NCI-H1436 treated with DMSO at 0.1 percent for 48 hours (cell line): ENCODE data around the gene PLK2.

ENCODE experiments used
- DNase-seq: peaks from one replicate; lab custom pipeline; 2025; lab: John Stamatoyannopoulos, UW

The PLK2 gene

GRCh38 chr5:58460002-58460731 lies at the start of gene PLK2:
Gene PLK2 (minus strand): TSS chr5:58460086. CDS start chr5:58459959, 127 bp downstream.
- DNase-seq: no peak

- DNase-seq: no peak
These were observed 47.8 kb upstream of the PLK2 start for GRCh38 chr5:58507715-58508114.

- DNase-seq: no peak
These were observed 46.2 kb upstream of the PLK2 start for GRCh38 chr5:58505971-58506640.

GRCh38 chr5:58505502-58505901 lies 45.6 kb upstream of the PLK2 start:
- DNase-seq: no peak

GRCh38 chr5:58504766-58505165 lies 44.9 kb upstream of the PLK2 start:
- no peak for DNase-seq

- DNase-seq: no peak
These were observed 43.6 kb upstream of the PLK2 start for GRCh38 chr5:58503390-58504046.

- DNase-seq: no peak
These were observed 42.0 kb upstream of the PLK2 start for GRCh38 chr5:58501778-58502417.

GRCh38 chr5:58499941-58500340 lies 40.1 kb upstream of the PLK2 start:
- DNase-seq: no peak

GRCh38 chr5:58499231-58499630 lies 39.3 kb upstream of the PLK2 start:
- no peak for DNase-seq

GRCh38 chr5:58498340-58498942 lies 38.6 kb upstream of the PLK2 start:
- DNase-seq: no peak

- no peak for DNase-seq
These were observed 38.0 kb upstream of the PLK2 start for GRCh38 chr5:58497921-58498320.

- no peak for DNase-seq
These were observed 37.5 kb upstream of the PLK2 start for GRCh38 chr5:58497386-58497785.

- DNase-seq: no peak
These were observed 36.6 kb upstream of the PLK2 start for GRCh38 chr5:58496488-58496887.

GRCh38 chr5:58493141-58493540 lies 33.3 kb upstream of the PLK2 start:
- no peak for DNase-seq

GRCh38 chr5:58491216-58491892 lies 31.5 kb upstream of the PLK2 start, which contains the start of gene GAPT:
Gene GAPT (plus strand): TSS chr5:58491435. CDS start chr5:58494537, 3,102 bp downstream.
- DNase-seq: no peak

GRCh38 chr5:58490402-58491050 lies 30.6 kb upstream of the PLK2 start:
- DNase-seq: no peak

GRCh38 chr5:58486290-58486689 lies 26.4 kb upstream of the PLK2 start:
- DNase-seq: no peak

GRCh38 chr5:58484505-58484904 lies 24.6 kb upstream of the PLK2 start:
- no peak for DNase-seq

GRCh38 chr5:58482536-58482935 lies 22.6 kb upstream of the PLK2 start:
- DNase-seq: no peak

- no peak for DNase-seq
These were observed 21.9 kb upstream of the PLK2 start for GRCh38 chr5:58481828-58482227.

GRCh38 chr5:58481066-58481676 lies 21.3 kb upstream of the PLK2 start:
- no peak for DNase-seq
